SK-N-SH (cell line): Measurements from ENCODE around the gene IQCF2. TPM values are rescaled to one million over a fixed set of nuclear protein-coding genes. Genes with fewer than 3 reads are reported as not detected.
"Not testable (repeated sequence)": the region's sequence is repeated elsewhere in the genome, so short reads cannot be mapped to it uniquely, and the experiment has no call there.

Experiments used
- CTCF ChIA-PET: fragments of 300-600, 350-600 bp; formaldehyde crosslinking; extraction: SDS; loops from one replicate; lab custom pipeline; 2021; lab: Yijun Ruan, JAX
- POLR2A ChIA-PET: fragments of 350-600 bp; sonication (Branson Sonifier 250); formaldehyde crosslinking; extraction: SDS; loops from one replicate; lab custom pipeline; 2020; ENCODE audit warnings: antibody characterized with exemption, inconsistent platforms; lab: Yijun Ruan, JAX
- DNase-seq: peaks from one replicate; pipeline ENCODE4 v3.0.0; 2012
- H2AFZ ChIP-seq: fragments of 200-600 bp; sonication (generic); 2 replicates; pipeline ENCODE4 v1.8.1; 2016; ENCODE audit warnings: antibody characterized with exemption, mild to moderate bottlenecking, low read depth
- H3F3A ChIP-seq: fragments of 200-600 bp; sonication (generic); replicated peaks from 2 replicates; pipeline ENCODE3; 2016; ENCODE audit warnings: antibody characterized with exemption, mild to moderate bottlenecking; ENCODE audit not compliant: insufficient read depth
- H3K27ac ChIP-seq, 2 experiments: fragments of 200-500 bp in 1 of 2; fragments of 200-600 bp in 1 of 2; sonication (Bioruptor generic) in 1 of 2; sonication (generic), shearing (Covaris generic) in 1 of 2; 2 replicates each; pipeline versions ENCODE4 v1.5.1 to v1.6.1; 2014 to 2016; ENCODE audit warnings: low read depth in 2 of 2, inconsistent platforms in 1 of 2, low read length in 1 of 2, mild to moderate bottlenecking in 1 of 2, mixed read lengths in 1 of 2
- H3K27me3 ChIP-seq: fragments of 200-600 bp; sonication (generic), shearing (Covaris generic); 2 replicates; pipeline ENCODE4 v1.6.1; 2016; ENCODE audit warnings: mixed run types; ENCODE audit not compliant: insufficient read depth
- H3K36me3 ChIP-seq, 2 experiments: fragments of 200-500 bp in 1 of 2; fragments of 200-600 bp in 1 of 2; sonication (Bioruptor generic) in 1 of 2; sonication (generic) in 1 of 2; replicated peaks in 1 of 2; 2 replicates each; pipeline versions ENCODE3 to v1.5.1; 2014 to 2016; ENCODE audit warnings: low read length in 1 of 2, mild to moderate bottlenecking in 1 of 2; ENCODE audit not compliant: insufficient read depth in 2 of 2, control insufficient read depth in 1 of 2
- H3K4me1 ChIP-seq, 2 experiments: fragments of 200-500 bp in 1 of 2; fragments of 200-600 bp in 1 of 2; sonication (Bioruptor generic) in 1 of 2; sonication (generic), shearing (Covaris generic) in 1 of 2; 2 replicates each; pipeline versions ENCODE4 v1.5.1 to v1.6.1; 2014 to 2016; ENCODE audit warnings: low read depth in 1 of 2, low read length in 1 of 2, mixed run types in 1 of 2; ENCODE audit not compliant: insufficient read depth in 2 of 2, control insufficient read depth in 1 of 2
- H3K4me2 ChIP-seq: fragments of 200-600 bp; sonication (generic), shearing (Covaris generic); 2 replicates; pipeline ENCODE4 v1.6.1; 2017; ENCODE audit warnings: mixed run types
- H3K4me3 ChIP-seq, 2 experiments: fragments of 200-500 bp in 1 of 2; fragments of 200-600 bp in 1 of 2; sonication (Bioruptor generic) in 1 of 2; sonication (generic), shearing (Covaris generic) in 1 of 2; 2 replicates each; pipeline versions ENCODE4 v1.5.1 to v1.8.1; 2014 to 2016; ENCODE audit warnings: low read depth in 2 of 2, inconsistent platforms in 1 of 2, low read length in 1 of 2, mild to moderate bottlenecking in 1 of 2, mixed read lengths in 1 of 2, moderate library complexity in 1 of 2
- H3K79me2 ChIP-seq: fragments of 200-600 bp; sonication (generic); 2 replicates; pipeline ENCODE4 v1.8.1; 2017; ENCODE audit warnings: mild to moderate bottlenecking; ENCODE audit not compliant: insufficient read depth
- H3K9ac ChIP-seq: fragments of 200-600 bp; sonication (generic); 2 replicates; pipeline ENCODE4 v1.6.1; 2017; ENCODE audit warnings: mixed run types
- H3K9me2 ChIP-seq: fragments of 200-600 bp; sonication (generic); 2 replicates; pipeline ENCODE4 v1.6.1; 2017; ENCODE audit warnings: mixed run types
- H3K9me3 ChIP-seq: fragments of 200-600 bp; sonication (generic); 2 replicates; pipeline ENCODE4 v1.6.1; 2017; ENCODE audit warnings: mixed run types, mild to moderate bottlenecking, moderate library complexity
- H4K20me1 ChIP-seq: fragments of 200-600 bp; sonication (generic); 2 replicates; pipeline ENCODE4 v1.6.1; 2017; ENCODE audit warnings: mild to moderate bottlenecking, mixed run types; ENCODE audit not compliant: insufficient read depth
- CTCF ChIP-seq: fragments of 200-600 bp; sonication (generic); IDR thresholded peaks from 2 replicates; pipeline ENCODE4 v1.6.1; 2017; ENCODE audit warnings: antibody characterized with exemption, mild to moderate bottlenecking, moderate library complexity
- ELF1 ChIP-seq: IDR thresholded peaks from 2 replicates; pipeline ENCODE4 v1.4.0; 2012
- FOXJ3 ChIP-seq: sonication (generic); formaldehyde crosslinking; IDR thresholded peaks from 2 replicates; pipeline ENCODE4 v1.5.1; 2020; ENCODE audit warnings: mild to moderate bottlenecking, missing genetic modification reagents
- POLR2AphosphoS5 ChIP-seq: IDR thresholded peaks from 2 replicates; pipeline ENCODE4 v1.6.1; 2012; ENCODE audit warnings: low read depth, low read length
- RCOR1 ChIP-seq: fragments of 150-350 bp; IDR thresholded peaks from 2 replicates; pipeline ENCODE4 v1.6.1; 2017; ENCODE audit warnings: antibody characterized with exemption, low read length
- RXRA ChIP-seq: IDR thresholded peaks from 2 replicates; pipeline ENCODE4 v1.4.0; 2012; ENCODE audit warnings: low read depth, mild to moderate bottlenecking, borderline replicate concordance
- SIN3A ChIP-seq: IDR thresholded peaks from 2 replicates; pipeline ENCODE4 v1.6.1; 2012; ENCODE audit warnings: low read depth, mild to moderate bottlenecking, low read length, moderate library complexity, borderline replicate concordance
- TAF1 ChIP-seq: IDR thresholded peaks from 2 replicates; pipeline ENCODE4 v1.6.1; 2012; ENCODE audit warnings: low read depth, mild to moderate bottlenecking, low read length, moderate library complexity, borderline replicate concordance
- TCF12 ChIP-seq: IDR thresholded peaks from 2 replicates; pipeline ENCODE4 v1.4.0; 2012
- TEAD4 ChIP-seq: IDR thresholded peaks from 2 replicates; pipeline ENCODE4 v1.4.0; 2012; ENCODE audit warnings: mild to moderate bottlenecking, borderline replicate concordance; ENCODE audit not compliant: insufficient read depth
- WGBS: methylation state at CpG from one replicate; pipeline ENCODE4 v1.1.6; 2017; ENCODE audit warnings: low lambda C conversion rate; 5-methylcytosine and 5-hydroxymethylcytosine counted together
- polyA plus RNA-seq, 3 experiments: library from polyadenylated mRNA; depleted of rRNA; stranded (reverse); fragments of >200 nt; gene quantifications; 2 replicates each; pipeline ENCODE4 v1.2.3, GENCODE V29; 2012
- TF ChIP-seq, protein P1 (sequence below): IDR thresholded peaks from 2 replicates; pipeline ENCODE4 v1.4.0; 2012; ENCODE audit warnings: low read depth
- TF ChIP-seq, protein P2 (sequence below): IDR thresholded peaks from 2 replicates; pipeline ENCODE4 v1.4.0; 2012; ENCODE audit warnings: low read depth, borderline replicate concordance

The IQCF2 gene
- polyA plus RNA-seq, 1 of the 3 experiments (the other 2 are of a cell fraction): not detected

- H3K79me2 ChIP-seq: no peaks in the 10 kb centered on the region
- 49% methylated on average over 14 of the region's 15 CpGs for WGBS
These were observed 36.0 kb downstream of the IQCF2 start for GRCh38 chr3:51897391-51897790.

DNA sequence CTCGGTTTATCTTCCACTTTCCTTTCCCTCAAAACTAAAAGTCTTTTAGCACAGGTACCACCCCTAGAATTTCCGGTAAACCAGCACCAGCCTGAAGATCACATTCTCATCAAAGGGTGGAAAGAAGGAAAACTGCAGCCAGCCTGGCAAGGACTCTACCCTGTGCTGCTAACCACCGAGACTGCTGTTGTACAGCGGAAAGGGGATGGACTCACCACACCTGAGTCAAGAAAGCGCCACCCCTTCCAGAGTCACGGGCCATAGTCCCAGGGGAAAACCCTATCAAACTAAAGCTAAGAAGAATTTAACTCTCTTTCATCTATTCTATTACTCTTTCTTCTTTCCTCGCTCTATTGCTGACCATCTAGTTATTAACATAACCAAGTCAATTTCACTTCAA, 38.6 kb downstream of the IQCF2 start:
- WGBS: 29% methylated on average over 7 of the region's 7 CpGs
- H3K9ac ChIP-seq, H4K20me1 ChIP-seq, H3K4me3 ChIP-seq, POLR2A ChIA-PET, H2AFZ ChIP-seq, H3K79me2 ChIP-seq, H3K4me2 ChIP-seq, DNase-seq, H3K36me3 ChIP-seq, H3K9me2 ChIP-seq, CTCF ChIA-PET, H3K27me3 ChIP-seq, H3K4me1 ChIP-seq, H3F3A ChIP-seq, H3K27ac ChIP-seq, H3K9me3 ChIP-seq: not testable (repeated sequence)

More at GRCh38 chr3:51897391-51897790, 36.0 kb downstream of the IQCF2 start:
- Histone ChIP-seq H4K20me1 (no peaks in the 10 kb centered on the region), H3K27me3 (0 out of 2 replicates have a peak, but pooled peaks cover 6% of the 10 kb centered on the region), H3K9me2 (no peaks in the 10 kb centered on the region), H3K9me3 (no peaks in the 10 kb centered on the region), H3K9ac (no peak overlapping the region), H3K4me3 (no peak overlapping the region), H3K27ac (no peak overlapping the region), H3K36me3 (no peaks in the 10 kb centered on the region), H3K4me2 (no peak overlapping the region), H2AFZ (no peak overlapping the region), H3K4me1 (no peaks in the 10 kb centered on the region), H3F3A (no peaks in the 10 kb centered on the region)
- DNase-seq: no peak
- TF ChIP-seq TCF12: no peak
- ChIA-PET CTCF (interaction anchor here (1.6 kb wide), 1 partner anchor 178 kb away, joined by 4 read pairs; no protein-coding TSS in a partner anchor), POLR2A (no interaction called here)

DNA sequence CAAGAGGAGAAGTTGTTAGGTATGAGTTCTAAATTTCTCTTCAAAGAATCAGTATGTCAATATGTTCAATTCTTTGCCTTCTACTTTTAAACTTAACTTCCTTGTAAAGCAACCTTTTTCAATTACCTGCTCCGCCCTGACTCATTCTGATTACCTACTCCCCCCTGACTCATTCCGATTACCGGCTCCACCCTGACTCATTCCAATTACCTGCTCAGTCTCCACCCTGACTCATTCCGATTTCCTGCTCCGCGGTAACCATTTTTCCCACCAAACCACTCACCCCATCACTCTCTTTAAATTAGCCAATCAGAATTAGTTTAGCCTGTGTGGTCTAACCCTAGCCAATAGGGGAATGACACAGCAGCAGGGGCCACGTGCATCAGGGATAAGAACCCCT, 40.9 kb downstream of the IQCF2 start:
- H3K9me3 ChIP-seq, H3F3A ChIP-seq, H3K9me2 ChIP-seq, DNase-seq, H3K79me2 ChIP-seq, H3K27me3 ChIP-seq, H3K36me3 ChIP-seq, CTCF ChIA-PET, H3K4me3 ChIP-seq, H2AFZ ChIP-seq, H3K4me2 ChIP-seq, POLR2A ChIA-PET, H3K27ac ChIP-seq, H3K9ac ChIP-seq, H4K20me1 ChIP-seq, H3K4me1 ChIP-seq: not testable (repeated sequence)
- WGBS: 35% methylated on average over 7 of the region's 7 CpGs

DNA sequence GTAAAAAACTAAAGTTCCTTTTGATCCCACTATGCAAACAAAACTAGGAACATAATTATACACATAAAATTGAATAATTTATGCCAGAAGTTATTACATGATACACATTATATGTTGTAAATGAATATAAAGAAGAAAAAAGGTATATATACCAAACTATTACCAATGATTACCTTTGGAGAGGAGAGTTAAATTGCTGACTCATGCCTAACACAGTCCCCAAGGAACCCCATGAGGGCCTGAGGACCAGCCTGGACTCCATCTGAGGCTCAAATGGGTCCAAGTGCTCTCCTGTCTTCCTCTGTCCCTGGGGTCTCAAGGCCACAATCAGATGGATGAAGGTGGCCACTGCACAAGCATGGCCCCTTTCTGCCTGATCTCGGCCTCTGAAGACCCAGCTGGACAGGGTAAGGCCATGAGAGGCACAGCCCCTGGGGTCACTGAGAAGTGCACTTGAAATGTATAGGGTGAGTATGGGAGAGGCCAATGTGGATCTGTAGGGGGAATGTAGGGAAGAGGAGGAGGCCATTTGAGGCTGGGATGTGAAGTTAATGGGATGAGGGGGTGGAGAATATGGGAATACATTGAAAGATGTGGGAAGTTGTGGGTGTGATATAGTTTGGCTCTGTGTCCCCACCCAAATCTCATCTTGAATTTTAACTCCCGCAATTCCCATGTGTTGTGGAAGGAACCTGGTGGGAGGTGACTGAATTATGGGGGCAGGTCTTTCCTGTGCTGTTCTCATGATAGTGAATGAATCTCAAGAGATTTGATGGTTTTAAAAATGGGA, 42.8 kb downstream of the IQCF2 start:
- 24% methylated on average over 2 of the region's 2 CpGs for WGBS
- Histone ChIP-seq H3K36me3 (no peaks in the 10 kb centered on the region), H3K9ac (no peak overlapping the region), H3K9me3 (no peaks in the 10 kb centered on the region), H3K79me2 (no peaks in the 10 kb centered on the region), H2AFZ (no peak overlapping the region), H4K20me1 (no peaks in the 10 kb centered on the region), H3K9me2 (no peaks in the 10 kb centered on the region), H3F3A (no peaks in the 10 kb centered on the region), H3K27ac (no peak overlapping the region), H3K4me1 (no peaks in the 10 kb centered on the region), H3K4me2 (no peak overlapping the region), H3K27me3 (no peaks in the 10 kb centered on the region), H3K4me3 (no peak overlapping the region)
- ChIA-PET CTCF (no interaction called here), POLR2A (no interaction called here)
- no peak for DNase-seq
- TF ChIP-seq, protein P1, sequence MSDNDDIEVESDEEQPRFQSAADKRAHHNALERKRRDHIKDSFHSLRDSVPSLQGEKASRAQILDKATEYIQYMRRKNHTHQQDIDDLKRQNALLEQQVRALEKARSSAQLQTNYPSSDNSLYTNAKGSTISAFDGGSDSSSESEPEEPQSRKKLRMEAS: no peak
- TF ChIP-seq ELF1 (no peak), FOXJ3 (CRISPR knock-in tag) (no peak), RXRA (no peak), CTCF (no peak), SIN3A (no peak), TEAD4 (no peak), POLR2AphosphoS5 (no peak), TAF1 (no peak), RCOR1 (no peak)
- TF ChIP-seq, protein P2, sequence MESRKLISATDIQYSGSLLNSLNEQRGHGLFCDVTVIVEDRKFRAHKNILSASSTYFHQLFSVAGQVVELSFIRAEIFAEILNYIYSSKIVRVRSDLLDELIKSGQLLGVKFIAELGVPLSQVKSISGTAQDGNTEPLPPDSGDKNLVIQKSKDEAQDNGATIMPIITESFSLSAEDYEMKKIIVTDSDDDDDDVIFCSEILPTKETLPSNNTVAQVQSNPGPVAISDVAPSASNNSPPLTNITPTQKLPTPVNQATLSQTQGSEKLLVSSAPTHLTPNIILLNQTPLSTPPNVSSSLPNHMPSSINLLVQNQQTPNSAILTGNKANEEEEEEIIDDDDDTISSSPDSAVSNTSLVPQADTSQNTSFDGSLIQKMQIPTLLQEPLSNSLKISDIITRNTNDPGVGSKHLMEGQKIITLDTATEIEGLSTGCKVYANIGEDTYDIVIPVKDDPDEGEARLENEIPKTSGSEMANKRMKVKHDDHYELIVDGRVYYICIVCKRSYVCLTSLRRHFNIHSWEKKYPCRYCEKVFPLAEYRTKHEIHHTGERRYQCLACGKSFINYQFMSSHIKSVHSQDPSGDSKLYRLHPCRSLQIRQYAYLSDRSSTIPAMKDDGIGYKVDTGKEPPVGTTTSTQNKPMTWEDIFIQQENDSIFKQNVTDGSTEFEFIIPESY: no peak
